Motor neuron (in vitro differentiated cells): Measurements from ENCODE around the gene NANOS2. TPM values are rescaled to one million over a fixed set of nuclear protein-coding genes. Genes with fewer than 3 reads are reported as not detected.

Source experiments
- ATAC-seq, 8 experiments: fragments of 200-7000 bp; cut with Tn5 transposase; replicated peaks in 6 of 8; 2 replicates each; pipeline ENCODE4 v1.8.0; 2021; ENCODE audit warnings: mild to moderate bottlenecking in 8 of 8, moderate library complexity in 8 of 8
- H3K27ac ChIP-seq, 2 donors: fragments of 250-450 bp; sonication (Bioruptor Pico); 2 replicates each; pipeline ENCODE4 v1.9.0; 2021; ENCODE audit warnings: antibody characterized with exemption in 2 of 2, mild to moderate bottlenecking in 2 of 2, moderate library complexity in 1 of 2
- H3K4me1 ChIP-seq, 2 donors: fragments of 250-450 bp; sonication (Bioruptor Pico); replicated peaks in 1 of 2; 2 replicates each; pipeline ENCODE4 v1.6.1; 2021; ENCODE audit warnings: antibody characterized with exemption in 2 of 2, mild to moderate bottlenecking in 2 of 2, moderate library complexity in 1 of 2
- H3K4me3 ChIP-seq, 5 donors: fragments of 250-450 bp; sonication (Bioruptor Pico); 2 replicates each; pipeline ENCODE4 v1.9.0; 2021; ENCODE audit warnings: antibody characterized with exemption in 5 of 5, mild to moderate bottlenecking in 5 of 5, moderate library complexity in 4 of 5
- WGBS, 10 experiments: fragments of 450-650 bp; shearing (Covaris generic); methylation state at CpG; one replicate each; pipeline ENCODE4 v1.0.0; 2022; 5-methylcytosine and 5-hydroxymethylcytosine counted together
- in situ Hi-C, 9 experiments: fragments of 400-800 bp; cut with MboI; loops; one replicate each; pipeline ENCODE4 v1.15.0; 2021; ENCODE audit warnings: low sequenced_read_pairs in 9 of 9, low pct_unique_long_range_greater_than_20kb in 2 of 9; ENCODE audit not compliant: unreplicated experiment in 9 of 9
- total RNA-seq, 8 experiments: library from RNA; unstranded; fragments of 300-600 nt; gene quantifications; 2 replicates each; pipeline versions ENCODE4 v1.2.3 to v1.2.4, GENCODE V29; 2022

Gene NANOS2
- total RNA-seq, 8 experiments from 2014 or later, result 0.05 to 0.85 (median 0.18) TPM; not detected in 5

GRCh38 chr19:45920458-45920857, 5.9 kb upstream of the NANOS2 start:
- H3K4me3 ChIP-seq, result no peak overlapping the region
- H3K4me1 ChIP-seq, result peaks cover 9 to 13% of the 10 kb centered on the region in 2 donors
- WGBS, 10 experiments, result 33 to 95% (median 79%) methylated on average over 2 to 6 of the region's 8 CpGs; no CpG with 5 or more reads in 5 of the 10 experiments
- no peak overlapping the region for H3K27ac ChIP-seq
- ATAC-seq, result peak in 1 of 8 experiments; percentile 3
- in situ Hi-C loops, result no loop called here

- 20 to 90% (median 39%) methylated on average over 1 to 6 of the region's 7 CpGs; no CpG with 5 or more reads in 2 of the 10 experiments for WGBS, 10 experiments
- in situ Hi-C loops, result no loop called here
- no peak overlapping the region for H3K27ac ChIP-seq
- no peak overlapping the region for H3K4me3 ChIP-seq
- ATAC-seq, result peak in 5 of 8 experiments; percentile 74 to 95 (median 81)
- peaks cover 9 to 13% of the 10 kb centered on the region in 2 donors for H3K4me1 ChIP-seq
Observed at GRCh38 chr19:45919678-45920077, 5.1 kb upstream of the NANOS2 start.

- 0 to 100% (median 70%) methylated on average over 1 to 4 of the region's 4 CpGs; no CpG with 5 or more reads in 1 of the 10 experiments for WGBS, 10 experiments
- ATAC-seq, result no peak
- Histone ChIP-seq H3K27ac (no peak overlapping the region), H3K4me1 (peaks cover 9 to 17% of the 10 kb centered on the region in 2 donors), H3K4me3 (no peak overlapping the region)
- in situ Hi-C loops, result no loop called here
Observed at GRCh38 chr19:45918721-45919120, 4.1 kb upstream of the NANOS2 start.

GRCh38 chr19:45917421-45918091, 3.0 kb upstream of the NANOS2 start:
- ATAC-seq, result no peak
- in situ Hi-C loops, result no loop called here
- Histone ChIP-seq H3K4me3 (no peak overlapping the region), H3K27ac (no peak overlapping the region), H3K4me1 (peaks cover 9 to 17% of the 10 kb centered on the region in 2 donors)
- WGBS, 10 experiments, result 0 to 84% (median 29%) methylated on average over 1 to 4 of the region's 4 CpGs; no CpG with 5 or more reads in 2 of the 10 experiments

GRCh38 chr19:45911291-45911690, 3.3 kb downstream of the NANOS2 start:
- Histone ChIP-seq H3K4me1 (peaks cover 0 to 3% of the 10 kb centered on the region in 2 donors), H3K4me3 (no peak overlapping the region), H3K27ac (no peak overlapping the region)
- ATAC-seq, result no peak
- in situ Hi-C loops, result no loop called here
- 33 to 100% (median 64%) methylated on average over 1 to 3 of the region's 8 CpGs; no CpG with 5 or more reads in 4 of the 10 experiments for whole genome bisulfite sequencing, 10 experiments

GRCh38 chr19:45908956-45909355, 5.6 kb downstream of the NANOS2 start:
- WGBS, 10 experiments, result 38 to 100% (median 85%) methylated on average over 1 to 3 of the region's 5 CpGs; no CpG with 5 or more reads in 4 of the 10 experiments
- in situ Hi-C loops, result no loop called here
- Histone ChIP-seq H3K27ac (no peak overlapping the region), H3K4me1 (peaks cover 0 to 1% of the 10 kb centered on the region in 2 donors), H3K4me3 (no peak overlapping the region)
- ATAC-seq, result no peak

GRCh38 chr19:45906221-45906620, 8.4 kb downstream of the NANOS2 start:
- Histone ChIP-seq H3K4me3 (no peak overlapping the region), H3K27ac (no peak overlapping the region), H3K4me1 (peaks cover 0 to 5% of the 10 kb centered on the region in 2 donors)
- in situ Hi-C loops, result no loop called here
- 50 to 100% (median 80%) methylated on average over 1 to 2 of the region's 3 CpGs; no CpG with 5 or more reads in 5 of the 10 experiments for WGBS, 10 experiments
- no peak for ATAC-seq

GRCh38 chr19:45905011-45905410, 9.6 kb downstream of the NANOS2 start:
- ATAC-seq, result no peak
- WGBS, 10 experiments, result 0 to 100% (median 60%) methylated on average over 1 to 10 of the region's 10 CpGs; no CpG with 5 or more reads in 3 of the 10 experiments
- Histone ChIP-seq H3K4me3 (no peak overlapping the region), H3K27ac (no peak overlapping the region), H3K4me1 (peaks cover 6 to 9% of the 10 kb centered on the region in 2 donors)
- in situ Hi-C loops, result no loop called here

- H3K27ac ChIP-seq, result peak overlapping the region; percentile 52 to 78
- peak overlapping the region; percentile 48 to 83 (median 62) for H3K4me3 ChIP-seq
- peak; percentile 87 to 90 (median 88) for ATAC-seq
- H3K4me1 ChIP-seq, result peaks cover 6 to 9% of the 10 kb centered on the region in 2 donors
- WGBS, 10 experiments, result 0% methylated on average over 6 to 14 of the region's 73 CpGs; no CpG with 5 or more reads in 8 of the 10 experiments
- in situ Hi-C loops, result no loop called here
Observed at GRCh38 chr19:45902651-45903625, 11.6 kb downstream of the NANOS2 start.

- peak within 1 kb of the TSS; percentile 71 to 78 for H3K27ac ChIP-seq
- ATAC-seq, result peak; percentile 1 to 12 (median 4)
- peaks cover 6 to 9% of the 10 kb centered on the region in 2 donors for H3K4me1 ChIP-seq
- in situ Hi-C loops, result no loop called here
- H3K4me3 ChIP-seq, result peak within 1 kb of the TSS; percentile 48 to 83 (median 62)
- no CpG with 5 or more reads among the region's 47 CpGs for WGBS, 10 experiments
Observed at GRCh38 chr19:45901912-45902650, 12.5 kb downstream of the NANOS2 start, which contains the start of gene MYPOP. Gene MYPOP, minus strand, starts transcription at chr19:45902613. Its CDS starts 840 bp downstream, at chr19:45901773.

GRCh38 chr19:45901432-45901911, 13.1 kb downstream of the NANOS2 start:
- 6% methylated on average over 9 of the region's 69 CpGs; no CpG with 5 or more reads in 9 of the 10 experiments for WGBS, 10 experiments
- in situ Hi-C loops, result no loop called here
- Histone ChIP-seq H3K4me1 (peaks cover 6 to 9% of the 10 kb centered on the region in 2 donors), H3K4me3 (peak overlapping the region; percentile 48 to 83 (median 62)), H3K27ac (no peak overlapping the region)
- peak in 1 of 8 experiments; percentile 3 for ATAC-seq

- in situ Hi-C loops, result no loop called here
- Histone ChIP-seq H3K27ac (no peak overlapping the region), H3K4me3 (peak overlapping the region; percentile 48 to 83 (median 62)), H3K4me1 (peaks cover 6 to 9% of the 10 kb centered on the region in 2 donors)
- WGBS, 10 experiments, result 56 to 100% (median 82%) methylated on average over 1 to 8 of the region's 22 CpGs; no CpG with 5 or more reads in 3 of the 10 experiments
- no peak for ATAC-seq
Observed at GRCh38 chr19:45900738-45901431, 13.7 kb downstream of the NANOS2 start.
